Measurements from ENCODE around the gene NEDD9.

The NEDD9 gene

DNA sequence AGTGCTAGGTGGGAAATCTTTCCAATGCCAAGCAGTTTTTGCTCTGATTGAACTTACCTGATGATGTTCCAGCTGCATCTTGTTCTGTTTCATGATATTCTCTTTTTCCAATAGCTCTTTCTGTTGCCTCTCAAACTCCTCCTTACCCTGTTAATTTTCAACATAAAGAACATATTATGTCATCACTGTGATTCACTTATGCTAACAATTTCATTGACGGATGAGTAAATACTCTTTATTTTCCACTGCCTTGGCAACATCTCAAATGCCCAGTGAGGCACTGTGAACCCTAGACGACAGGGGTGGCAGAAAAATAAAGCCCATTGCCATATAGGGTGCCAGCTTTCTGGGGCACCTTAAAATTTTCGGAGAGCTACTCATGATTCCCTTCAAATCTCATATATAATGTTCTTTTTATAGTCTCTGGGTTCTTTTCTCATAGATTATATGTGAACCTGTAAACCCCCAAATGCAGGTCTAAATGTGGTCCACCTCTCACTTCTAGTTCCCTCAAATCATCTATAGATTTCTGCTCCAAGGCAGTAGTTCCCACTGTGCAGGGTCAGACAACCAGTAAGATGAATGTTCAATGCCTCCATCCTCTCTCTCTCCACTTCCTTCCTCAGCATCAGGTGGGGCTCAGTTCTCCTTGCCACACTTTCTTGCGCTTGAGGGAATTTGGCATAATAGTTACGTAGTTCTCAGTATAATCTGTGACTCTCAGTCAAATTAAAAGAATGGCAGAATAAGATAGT, 44.1 kb downstream of the NEDD9 start:
- no peak overlapping the region for H3K27ac ChIP-seq (ENCODE audit: low read length)
- no peak for TF ChIP-seq EZH2 (optimal IDR thresholded peaks at IDR 0.05; ENCODE audit: low read depth, low read length)
- TF ChIP-seq EZH2phosphoT487 (IDR thresholded peaks at IDR 0.05; ENCODE audit: low read length) = no peak
- TF ChIP-seq, protein P1, sequence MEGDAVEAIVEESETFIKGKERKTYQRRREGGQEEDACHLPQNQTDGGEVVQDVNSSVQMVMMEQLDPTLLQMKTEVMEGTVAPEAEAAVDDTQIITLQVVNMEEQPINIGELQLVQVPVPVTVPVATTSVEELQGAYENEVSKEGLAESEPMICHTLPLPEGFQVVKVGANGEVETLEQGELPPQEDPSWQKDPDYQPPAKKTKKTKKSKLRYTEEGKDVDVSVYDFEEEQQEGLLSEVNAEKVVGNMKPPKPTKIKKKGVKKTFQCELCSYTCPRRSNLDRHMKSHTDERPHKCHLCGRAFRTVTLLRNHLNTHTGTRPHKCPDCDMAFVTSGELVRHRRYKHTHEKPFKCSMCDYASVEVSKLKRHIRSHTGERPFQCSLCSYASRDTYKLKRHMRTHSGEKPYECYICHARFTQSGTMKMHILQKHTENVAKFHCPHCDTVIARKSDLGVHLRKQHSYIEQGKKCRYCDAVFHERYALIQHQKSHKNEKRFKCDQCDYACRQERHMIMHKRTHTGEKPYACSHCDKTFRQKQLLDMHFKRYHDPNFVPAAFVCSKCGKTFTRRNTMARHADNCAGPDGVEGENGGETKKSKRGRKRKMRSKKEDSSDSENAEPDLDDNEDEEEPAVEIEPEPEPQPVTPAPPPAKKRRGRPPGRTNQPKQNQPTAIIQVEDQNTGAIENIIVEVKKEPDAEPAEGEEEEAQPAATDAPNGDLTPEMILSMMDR (IDR thresholded peaks at IDR 0.05; ENCODE audit: low read length) = no peak
- no peaks in the 10 kb centered on the region for H3K27me3 ChIP-seq (replicated peaks; ENCODE audit: insufficient read depth, low read length)
- no peaks in the 10 kb centered on the region for H3K79me2 ChIP-seq (ENCODE audit: low read length)
- H3K4me1 ChIP-seq (ENCODE audit: low read length) = no peaks in the 10 kb centered on the region
- H3K9me2 ChIP-seq (replicated peaks; ENCODE audit: insufficient read depth, low read length) = no peaks in the 10 kb centered on the region
- no peak overlapping the region for H3K4me3 ChIP-seq (ENCODE audit: low read length)
- H3K9me3 ChIP-seq (replicated peaks; ENCODE audit: insufficient read depth, low read length) = no peaks in the 10 kb centered on the region
- no peak overlapping the region for H3K4me2 ChIP-seq (ENCODE audit: low read depth, low read length)
- H3K9ac ChIP-seq (ENCODE audit: low read length) = no peak overlapping the region
- H4K20me1 ChIP-seq (ENCODE audit: insufficient read depth, low read length) = no peaks in the 10 kb centered on the region
- no peaks in the 10 kb centered on the region; the same call in 1 of the 2 replicates for H3K36me3 ChIP-seq (replicated peaks; ENCODE audit: insufficient read depth, low read length)
- DNase-seq = no peak
- no peak overlapping the region for H2AFZ ChIP-seq (ENCODE audit: low read length)
- no peaks in the 10 kb centered on the region for H3F3A ChIP-seq (ENCODE audit: insufficient read depth, low read length)

DNA sequence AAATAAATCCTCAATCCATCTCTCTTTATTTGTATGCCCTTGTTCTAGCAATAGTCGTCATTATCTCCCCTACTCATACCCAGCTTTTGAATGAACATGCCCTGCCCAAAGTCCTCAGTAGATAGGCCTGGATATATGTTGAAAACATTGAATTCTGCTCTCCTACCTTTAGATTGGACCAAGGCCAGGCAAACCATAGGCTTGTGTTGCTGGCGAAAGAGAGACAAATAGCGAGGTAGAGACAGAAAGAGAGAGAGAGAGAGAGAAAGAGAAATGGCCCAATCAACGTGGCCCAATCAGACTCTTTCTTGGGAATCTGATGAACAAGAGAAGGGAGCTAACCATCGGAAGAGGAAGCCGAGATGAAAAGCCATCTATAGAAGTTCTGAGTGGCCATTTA, 45.2 kb downstream of the NEDD9 start:
- no peaks in the 10 kb centered on the region for H4K20me1 ChIP-seq (ENCODE audit: insufficient read depth, low read length)

DNA sequence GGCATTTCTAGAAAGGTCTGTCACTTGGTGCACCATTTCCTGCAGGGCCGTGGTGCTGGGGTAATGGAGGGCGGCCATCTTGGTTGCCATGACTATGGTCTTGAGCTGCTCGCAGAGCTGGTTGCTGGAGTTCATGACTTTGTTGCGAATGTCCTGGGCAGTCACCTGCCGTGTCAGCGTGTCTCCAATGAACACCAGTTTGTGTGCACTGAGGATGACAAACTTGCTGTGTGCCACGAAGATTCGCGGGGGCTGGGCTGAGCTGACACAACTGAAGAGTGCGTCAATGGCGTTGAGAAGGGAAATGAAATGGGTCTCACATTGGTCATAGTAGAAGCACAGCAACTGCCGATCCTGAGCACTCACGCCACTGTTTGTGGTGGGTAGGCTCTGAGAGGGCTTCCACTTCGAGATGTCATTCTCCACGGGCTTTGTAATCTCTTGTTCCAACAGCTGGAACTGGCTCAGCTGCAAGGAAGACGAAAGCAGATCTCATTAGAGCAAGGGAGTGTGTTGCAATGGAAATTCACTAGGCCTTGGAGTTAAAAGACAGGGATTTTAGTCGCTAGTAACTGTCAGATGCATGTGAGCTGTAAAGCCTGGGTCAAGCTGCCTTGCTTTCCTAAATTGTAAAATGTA, 47.1 kb downstream of the NEDD9 start:
- H3K4me2 ChIP-seq (ENCODE audit: low read depth, low read length) = no peak overlapping the region
- no peaks in the 10 kb centered on the region; the same call in 1 of the 2 replicates for H3K36me3 ChIP-seq (replicated peaks; ENCODE audit: insufficient read depth, low read length)
- H3K4me1 ChIP-seq (ENCODE audit: low read length) = no peaks in the 10 kb centered on the region
- no peaks in the 10 kb centered on the region for H3K9me3 ChIP-seq (replicated peaks; ENCODE audit: insufficient read depth, low read length)
- H3F3A ChIP-seq (ENCODE audit: insufficient read depth, low read length) = no peaks in the 10 kb centered on the region
- no peaks in the 10 kb centered on the region for H3K79me2 ChIP-seq (ENCODE audit: low read length)
- H3K9ac ChIP-seq (ENCODE audit: low read length) = no peak overlapping the region
- no peak overlapping the region for H3K27ac ChIP-seq (ENCODE audit: low read length)
- no peak for TF ChIP-seq EZH2 (optimal IDR thresholded peaks at IDR 0.05; ENCODE audit: low read depth, low read length)
- TF ChIP-seq, protein P1 (IDR thresholded peaks at IDR 0.05; ENCODE audit: low read length) = no peak
- no peak for TF ChIP-seq EZH2phosphoT487 (IDR thresholded peaks at IDR 0.05; ENCODE audit: low read length)
- H2AFZ ChIP-seq (ENCODE audit: low read length) = no peak overlapping the region
- no peaks in the 10 kb centered on the region for H3K27me3 ChIP-seq (replicated peaks; ENCODE audit: insufficient read depth, low read length)
- no peak overlapping the region for H3K4me3 ChIP-seq (ENCODE audit: low read length)
- H3K9me2 ChIP-seq (replicated peaks; ENCODE audit: insufficient read depth, low read length) = no peaks in the 10 kb centered on the region
- no peak for DNase-seq
- H4K20me1 ChIP-seq (ENCODE audit: insufficient read depth, low read length) = no peaks in the 10 kb centered on the region

More for the DNA sequence above, 45.2 kb downstream of the NEDD9 start:
- Histone ChIP-seq H3F3A (ENCODE audit: insufficient read depth, low read length) (no peaks in the 10 kb centered on the region), H3K9me2 (replicated peaks; ENCODE audit: insufficient read depth, low read length) (no peaks in the 10 kb centered on the region), H2AFZ (ENCODE audit: low read length) (no peak overlapping the region), H3K4me1 (ENCODE audit: low read length) (no peaks in the 10 kb centered on the region), H3K79me2 (ENCODE audit: low read length) (no peaks in the 10 kb centered on the region), H3K27ac (ENCODE audit: low read length) (no peak overlapping the region), H3K9me3 (replicated peaks; ENCODE audit: insufficient read depth, low read length) (no peaks in the 10 kb centered on the region), H3K9ac (ENCODE audit: low read length) (no peak overlapping the region), H3K4me2 (ENCODE audit: low read depth, low read length) (no peak overlapping the region), H3K36me3 (replicated peaks; ENCODE audit: insufficient read depth, low read length) (no peaks in the 10 kb centered on the region; the same call in 1 of the 2 replicates), H3K4me3 (ENCODE audit: low read length) (no peak overlapping the region), H3K27me3 (replicated peaks; ENCODE audit: insufficient read depth, low read length) (no peaks in the 10 kb centered on the region)
- no peak for DNase-seq
- no peak for TF ChIP-seq EZH2 (optimal IDR thresholded peaks at IDR 0.05; ENCODE audit: low read depth, low read length)
- no peak for TF ChIP-seq EZH2phosphoT487 (IDR thresholded peaks at IDR 0.05; ENCODE audit: low read length)
- TF ChIP-seq, protein P1 (IDR thresholded peaks at IDR 0.05; ENCODE audit: low read length) = no peak

Measured in MM.1S (cell line).